Activated CD8-positive, alpha-beta memory T cell treated with anti-CD3 and anti-CD28 coated beads, Interleukin-2, amount 50 U/mL, for 1 hour (primary cell): ENCODE measurements around the gene DISP2.

Experiments used
- DNase-seq: peaks from one replicate; pipeline ENCODE4 v3.0.0-alpha.2; 2020; ENCODE audit errors: extremely low read depth

Gene DISP2

DNA sequence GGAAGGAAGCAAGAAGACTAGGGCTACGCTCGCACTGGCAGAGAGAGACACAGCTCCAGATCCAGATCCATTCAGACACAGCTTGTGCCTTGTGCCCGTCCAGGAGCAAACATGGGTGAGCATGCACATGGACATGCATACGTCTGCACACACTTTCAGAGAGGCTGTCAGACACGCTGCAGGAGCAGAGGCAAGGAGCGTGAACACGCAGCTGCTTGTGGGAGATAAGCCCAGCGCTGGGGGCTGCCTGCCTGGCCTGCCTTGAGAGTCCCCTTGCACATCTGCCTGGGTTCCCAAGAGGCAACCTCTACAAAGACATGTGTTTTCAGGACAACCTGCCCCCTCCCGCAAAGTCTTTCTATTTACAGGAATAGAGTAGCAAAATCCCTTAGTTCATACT lies 69.2 kb downstream of the DISP2 start:
- no peak for DNase-seq

DNA sequence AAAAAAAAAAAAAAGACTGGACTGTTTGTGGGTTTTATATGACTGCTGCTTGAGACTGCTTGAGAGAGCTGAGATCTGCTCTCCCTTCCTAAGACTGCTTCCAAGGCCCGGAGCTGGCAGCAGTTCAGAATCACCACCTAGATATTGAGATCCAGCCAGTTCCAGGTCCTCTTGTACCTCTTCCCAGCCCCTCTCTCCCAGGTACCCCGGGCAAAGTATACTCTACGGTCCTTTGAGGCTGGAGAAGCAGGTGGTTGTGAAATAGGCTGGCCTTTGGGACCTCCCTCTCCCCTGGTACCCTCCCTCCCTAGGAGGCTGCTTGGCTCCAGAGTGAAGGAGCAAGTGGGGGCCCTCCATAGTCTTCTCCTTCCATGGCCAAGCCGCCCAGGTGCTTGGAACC lies 70.2 kb downstream of the DISP2 start:
- no peak for DNase-seq
